HepG2 (cell line): ENCODE data around the gene PLXNB2. TPM values are rescaled to one million over a fixed set of nuclear protein-coding genes. Genes with fewer than 3 reads are reported as not detected.

Experiments
- BHLHE40 ChIP-seq: IDR thresholded peaks from 2 replicates; pipeline ENCODE4 v1.6.1; 2011; ENCODE audit warnings: low read length, improper control_type of control experiment
- CHCHD3 ChIP-seq: sonication (generic); formaldehyde crosslinking; IDR thresholded peaks from 2 replicates; pipeline ENCODE4 v1.8.0; 2022; ENCODE audit warnings: mild to moderate bottlenecking, missing genetic modification reagents, moderate library complexity
- RBFOX2 ChIP-seq: fragments of 200-400 bp; formaldehyde crosslinking; IDR thresholded peaks from 2 replicates; pipeline ENCODE4 v1.6.1; 2017; ENCODE audit warnings: low read depth, mild to moderate bottlenecking, low read length
- SAP130 ChIP-seq: IDR thresholded peaks from 2 replicates; pipeline ENCODE4 v1.6.1; 2016; ENCODE audit warnings: low read depth
- SIN3B ChIP-seq: fragments of 150-350 bp; IDR thresholded peaks from 2 replicates; pipeline ENCODE4 v1.6.1; 2014; ENCODE audit warnings: low read length
- TCF7L2 ChIP-seq: IDR thresholded peaks from 2 replicates; pipeline ENCODE4 v1.6.1; 2011; ENCODE audit warnings: mild to moderate bottlenecking, low read depth, low read length, moderate library complexity
- XRCC5 ChIP-seq: fragments of 200-400 bp; formaldehyde crosslinking; optimal IDR thresholded peaks from 2 replicates; pipeline ENCODE3; 2017; ENCODE audit warnings: mild to moderate bottlenecking, low read length
- ZNF331 ChIP-seq: sonication (generic); formaldehyde crosslinking; IDR thresholded peaks from 2 replicates; pipeline ENCODE4 v1.4.0; 2020; ENCODE audit warnings: missing genetic modification reagents
- ZNF350 ChIP-seq: sonication (generic); formaldehyde crosslinking; IDR thresholded peaks from 2 replicates; pipeline ENCODE4 v1.4.0; 2020; ENCODE audit warnings: mild to moderate bottlenecking, low read depth, missing genetic modification reagents, borderline replicate concordance
- ZNF552 ChIP-seq: sonication (generic); formaldehyde crosslinking; IDR thresholded peaks from 2 replicates; pipeline ENCODE4 v1.9.0; 2022; ENCODE audit warnings: missing genetic modification reagents, mild to moderate bottlenecking, borderline replicate concordance
- ZNF766 ChIP-seq: sonication (generic); formaldehyde crosslinking; IDR thresholded peaks from 2 replicates; pipeline ENCODE4 v1.5.0; 2020; ENCODE audit warnings: missing genetic modification reagents, borderline replicate concordance
- ZNF850 ChIP-seq: sonication (generic); formaldehyde crosslinking; conservative IDR thresholded peaks from 2 replicates; pipeline ENCODE4 v1.9.0; 2021; ENCODE audit warnings: mild to moderate bottlenecking, missing genetic modification reagents
- polyA plus RNA-seq, 8 experiments: library from polyadenylated mRNA; depleted of rRNA in 3 of 8; stranded (reverse) in 7 of 8; unstranded in 1 of 8; fragments of >200 nt; fragmentation: Illumina TruSeq in 4 of 8; extraction: Trizol in 4 of 8; gene quantifications; 2 replicates each; pipeline versions ENCODE4 v1.2.1 to v1.2.3, GENCODE V29; 2011 to 2016; ENCODE audit warnings: low read depth in 4 of 8, missing spikeins in 1 of 8, mixed read lengths in 1 of 8; ENCODE audit not compliant: insufficient read depth in 1 of 8
- total RNA-seq, 5 experiments: library from RNA; depleted of rRNA; stranded (reverse); fragments of >200 nt; fragmentation: Illumina TruSeq; extraction: Trizol; gene quantifications; 2 replicates each; pipeline ENCODE4 v1.2.3, GENCODE V29; 2016; ENCODE audit warnings: low read depth in 1 of 5
- TF ChIP-seq, protein P1 (sequence below): sonication (generic); formaldehyde crosslinking; conservative IDR thresholded peaks from 2 replicates; pipeline ENCODE4 v1.8.1; 2023; ENCODE audit warnings: missing genetic modification reagents
- TF ChIP-seq, protein P2 (sequence below): sonication (generic); formaldehyde crosslinking; IDR thresholded peaks from 2 replicates; pipeline ENCODE4 v1.4.0; 2020; ENCODE audit warnings: missing genetic modification reagents, mild to moderate bottlenecking, borderline replicate concordance

PLXNB2 gene
- total and polyA plus RNA-seq, 2 of the 13 experiments (the other 11 are each of a cell fraction or from before 2014, with no cell fraction given) = 32.6 to 68.9 TPM

DNA sequence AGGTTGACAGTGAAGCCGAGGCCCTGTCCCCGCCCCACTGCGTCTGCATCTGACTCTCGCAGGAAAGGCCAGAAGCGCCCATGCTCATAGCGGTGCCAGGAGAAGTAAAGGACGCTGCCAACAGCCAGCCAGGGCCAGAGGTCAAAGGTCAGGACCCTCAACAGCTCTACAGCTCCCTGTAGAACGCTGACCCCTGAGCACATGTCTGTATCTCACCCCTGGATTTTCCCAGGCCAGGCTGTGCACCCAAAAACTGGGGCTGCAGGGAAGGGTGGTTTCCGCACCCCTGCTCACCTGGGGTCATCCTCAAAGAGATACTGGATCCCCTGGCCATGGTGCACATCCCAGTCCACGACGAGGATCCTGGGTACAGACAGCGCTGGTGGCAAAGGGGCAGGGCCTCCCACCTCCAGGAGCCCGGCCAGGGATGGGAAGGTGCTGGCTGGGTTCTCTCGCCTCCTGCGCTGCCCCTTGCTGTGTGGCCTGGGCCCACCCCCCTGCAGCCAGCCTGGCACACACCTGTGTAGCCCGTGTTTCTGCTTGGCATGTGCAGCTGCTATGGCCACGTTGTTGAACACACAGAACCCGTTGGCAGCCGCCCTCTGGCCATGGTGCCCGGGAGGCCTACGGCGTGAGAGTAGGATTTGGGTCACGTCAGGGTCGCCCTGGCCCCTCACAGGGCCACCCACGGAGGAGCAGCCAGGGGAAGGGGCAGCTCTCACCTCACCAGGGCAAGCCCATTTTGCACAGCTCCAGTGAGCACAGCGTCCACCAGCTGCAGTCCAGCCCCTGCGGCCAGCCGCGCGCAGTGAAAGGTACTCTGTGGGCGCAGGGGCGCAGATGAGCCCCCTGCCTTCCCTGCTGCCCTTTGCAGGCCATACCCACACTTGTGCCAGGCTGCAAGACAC, 57.9 kb downstream of the PLXNB2 start (continued):
- TF ChIP-seq XRCC5 = no peak
- no peak for TF ChIP-seq BHLHE40
- TF ChIP-seq TCF7L2 = no peak
- no peak for TF ChIP-seq SAP130 (CRISPR knock-in tag)
- TF ChIP-seq ZNF850 (CRISPR knock-in tag) = no peak
- TF ChIP-seq, protein P1, sequence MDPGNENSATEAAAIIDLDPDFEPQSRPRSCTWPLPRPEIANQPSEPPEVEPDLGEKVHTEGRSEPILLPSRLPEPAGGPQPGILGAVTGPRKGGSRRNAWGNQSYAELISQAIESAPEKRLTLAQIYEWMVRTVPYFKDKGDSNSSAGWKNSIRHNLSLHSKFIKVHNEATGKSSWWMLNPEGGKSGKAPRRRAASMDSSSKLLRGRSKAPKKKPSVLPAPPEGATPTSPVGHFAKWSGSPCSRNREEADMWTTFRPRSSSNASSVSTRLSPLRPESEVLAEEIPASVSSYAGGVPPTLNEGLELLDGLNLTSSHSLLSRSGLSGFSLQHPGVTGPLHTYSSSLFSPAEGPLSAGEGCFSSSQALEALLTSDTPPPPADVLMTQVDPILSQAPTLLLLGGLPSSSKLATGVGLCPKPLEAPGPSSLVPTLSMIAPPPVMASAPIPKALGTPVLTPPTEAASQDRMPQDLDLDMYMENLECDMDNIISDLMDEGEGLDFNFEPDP (CRISPR knock-in tag) = 0 out of 2 replicates have a peak, but pooled peaks have one; percentile 74
- no peak for TF ChIP-seq ZNF331 (CRISPR knock-in tag)
- peak; percentile 57 for TF ChIP-seq RBFOX2
- no peak for TF ChIP-seq CHCHD3
- TF ChIP-seq ZNF350 = no peak
- TF ChIP-seq, protein P2, sequence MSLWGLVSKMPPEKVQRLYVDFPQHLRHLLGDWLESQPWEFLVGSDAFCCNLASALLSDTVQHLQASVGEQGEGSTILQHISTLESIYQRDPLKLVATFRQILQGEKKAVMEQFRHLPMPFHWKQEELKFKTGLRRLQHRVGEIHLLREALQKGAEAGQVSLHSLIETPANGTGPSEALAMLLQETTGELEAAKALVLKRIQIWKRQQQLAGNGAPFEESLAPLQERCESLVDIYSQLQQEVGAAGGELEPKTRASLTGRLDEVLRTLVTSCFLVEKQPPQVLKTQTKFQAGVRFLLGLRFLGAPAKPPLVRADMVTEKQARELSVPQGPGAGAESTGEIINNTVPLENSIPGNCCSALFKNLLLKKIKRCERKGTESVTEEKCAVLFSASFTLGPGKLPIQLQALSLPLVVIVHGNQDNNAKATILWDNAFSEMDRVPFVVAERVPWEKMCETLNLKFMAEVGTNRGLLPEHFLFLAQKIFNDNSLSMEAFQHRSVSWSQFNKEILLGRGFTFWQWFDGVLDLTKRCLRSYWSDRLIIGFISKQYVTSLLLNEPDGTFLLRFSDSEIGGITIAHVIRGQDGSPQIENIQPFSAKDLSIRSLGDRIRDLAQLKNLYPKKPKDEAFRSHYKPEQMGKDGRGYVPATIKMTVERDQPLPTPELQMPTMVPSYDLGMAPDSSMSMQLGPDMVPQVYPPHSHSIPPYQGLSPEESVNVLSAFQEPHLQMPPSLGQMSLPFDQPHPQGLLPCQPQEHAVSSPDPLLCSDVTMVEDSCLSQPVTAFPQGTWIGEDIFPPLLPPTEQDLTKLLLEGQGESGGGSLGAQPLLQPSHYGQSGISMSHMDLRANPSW = no peak
- no peak for TF ChIP-seq ZNF552
- TF ChIP-seq ZNF766 = no peak
- no peak for TF ChIP-seq SIN3B
